ENCODE measurements around the gene HOXC13.
A peak's percentile ranks its signal among the peaks of the same experiment; 100 is the strongest.

The HOXC13 gene

DNA sequence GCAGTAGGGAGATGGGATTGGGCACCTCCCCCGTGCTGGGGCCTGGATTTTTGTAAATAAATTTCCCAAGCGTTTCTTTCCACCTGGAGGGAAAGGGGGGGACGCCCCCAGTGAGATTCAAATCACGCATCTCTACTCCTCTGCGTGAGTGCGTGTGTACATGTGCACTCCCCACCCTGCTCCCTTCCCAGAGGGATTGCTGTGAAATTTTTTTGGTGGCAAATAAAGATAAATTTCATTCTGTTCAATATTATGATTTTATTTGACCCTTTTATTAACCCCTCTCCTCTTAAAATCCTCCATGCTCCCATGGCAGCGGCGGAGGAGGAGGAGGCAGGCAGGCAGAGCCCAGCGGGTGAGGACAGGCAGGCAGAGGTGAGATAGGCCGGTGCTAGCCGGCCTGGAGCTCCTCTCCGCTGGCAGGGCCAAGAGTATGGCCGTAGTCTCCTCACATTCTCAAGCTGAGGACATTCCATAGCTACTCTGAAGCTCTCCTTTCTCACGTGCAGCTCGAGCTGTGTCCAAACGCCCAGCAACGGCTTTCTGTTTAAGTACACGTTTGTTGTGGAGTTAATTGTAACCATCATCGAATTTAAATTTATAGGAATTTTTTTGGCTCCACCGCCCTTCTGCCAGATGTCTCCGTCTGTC, 37.7 kb downstream of the HOXC13 start (continued):
- TF ChIP-seq ZNF18 (tag by site-specific recombination; IDR thresholded peaks at IDR 0.05) (0 out of 2 replicates have a peak, but pooled peaks have one; percentile 8), ZNF266 (tag by site-specific recombination; IDR thresholded peaks at IDR 0.05; ENCODE audit: low read depth) (no peak), ZBTB17 (tag by site-specific recombination; IDR thresholded peaks at IDR 0.05) (peak; percentile 45; the same call in 1 of the 2 replicates), HIC1 (tag by site-specific recombination; IDR thresholded peaks at IDR 0.05) (no peak), ZNF610 (tag by site-specific recombination; IDR thresholded peaks at IDR 0.05; ENCODE audit: borderline replicate concordance) (no peak), ZBTB8A (tag by site-specific recombination; IDR thresholded peaks at IDR 0.05) (0 out of 2 replicates have a peak, but pooled peaks have one; percentile 29), PRDM10 (tag by site-specific recombination; IDR thresholded peaks at IDR 0.05) (peak; percentile 92), SP2 (tag by site-specific recombination; IDR thresholded peaks at IDR 0.05) (no peak), YY1 (tag by site-specific recombination; IDR thresholded peaks at IDR 0.05) (0 out of 2 replicates have a peak, but pooled peaks have one; percentile 39)

GRCh38 chr12:53976823-53977595, 38.4 kb downstream of the HOXC13 start:
- ChIA-PET POLR2A (interaction anchor here (0.6 to 0.9 kb wide), 2 partner anchors 10 to 18 kb away, joined by 3 to 4 read pairs; no protein-coding TSS in a partner anchor), CTCF (interaction anchor here (0.5 to 0.7 kb wide), 3 partner anchors 12 to 643 kb away, joined by 3 read pairs; no protein-coding TSS in a partner anchor)
- Histone ChIP-seq H3K4me3 (ENCODE audit: low read depth, low read length) (no peak overlapping the region), H3K36me3 (ENCODE audit: control insufficient read depth in 2 of 2, insufficient read depth in 1 of 2, low read length in 2 of 2) (no peaks in the 10 kb centered on the region), H3K27ac (ENCODE audit: extremely low read depth, low read depth, low read length) (peak overlapping the region; percentile 91; the same call in 1 of the 2 replicates), H3K4me1 (ENCODE audit: control insufficient read depth, insufficient read depth, low read length) (peaks cover 49% of the 10 kb centered on the region), H3K9me3 (ENCODE audit: control insufficient read depth, insufficient read depth, low read depth, low read length) (no peaks in the 10 kb centered on the region)
- 0 out of 2 replicates have a peak, but pooled peaks have one; percentile 37 for TF ChIP-seq SP3 (tag by site-specific recombination; IDR thresholded peaks at IDR 0.05)
- no peak for TF ChIP-seq ZNF423 (tag by site-specific recombination; IDR thresholded peaks at IDR 0.05)
- TF ChIP-seq GLIS2 (tag by site-specific recombination; IDR thresholded peaks at IDR 0.05): 0 out of 2 replicates have a peak, but pooled peaks have one; percentile 23
- TF ChIP-seq, protein P1, sequence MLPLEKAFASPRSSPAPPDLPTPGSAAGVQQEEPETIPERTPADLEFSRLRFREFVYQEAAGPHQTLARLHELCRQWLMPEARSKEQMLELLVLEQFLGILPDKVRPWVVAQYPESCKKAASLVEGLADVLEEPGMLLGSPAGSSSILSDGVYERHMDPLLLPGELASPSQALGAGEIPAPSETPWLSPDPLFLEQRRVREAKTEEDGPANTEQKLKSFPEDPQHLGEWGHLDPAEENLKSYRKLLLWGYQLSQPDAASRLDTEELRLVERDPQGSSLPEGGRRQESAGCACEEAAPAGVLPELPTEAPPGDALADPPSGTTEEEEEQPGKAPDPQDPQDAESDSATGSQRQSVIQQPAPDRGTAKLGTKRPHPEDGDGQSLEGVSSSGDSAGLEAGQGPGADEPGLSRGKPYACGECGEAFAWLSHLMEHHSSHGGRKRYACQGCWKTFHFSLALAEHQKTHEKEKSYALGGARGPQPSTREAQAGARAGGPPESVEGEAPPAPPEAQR (tag by site-specific recombination; IDR thresholded peaks at IDR 0.05): no peak
- no peak for TF ChIP-seq ZNF239 (tag by site-specific recombination; IDR thresholded peaks at IDR 0.05)
- no peak; the same call in 1 of the 2 replicates for TF ChIP-seq ZBTB8A (tag by site-specific recombination; IDR thresholded peaks at IDR 0.05)
- peak; percentile 82 for TF ChIP-seq GLIS1 (tag by site-specific recombination; IDR thresholded peaks at IDR 0.05)
- 0 out of 2 replicates have a peak, but pooled peaks have one; percentile 1 for TF ChIP-seq ZEB2 (tag by site-specific recombination; IDR thresholded peaks at IDR 0.05)
- TF ChIP-seq ZNF341 (tag by site-specific recombination; IDR thresholded peaks at IDR 0.05; ENCODE audit: low read depth): peak; percentile 65

All from HEK293 (cell line).